Lower leg skin (tissue), 4 donors: ENCODE measurements around the gene DUOX1. TPM values are rescaled to one million over a fixed set of nuclear protein-coding genes. Genes with fewer than 3 reads are reported as not detected.

Experiments used
- DNase-seq, 2 donors: peaks; one replicate each; pipeline ENCODE4 v3.0.0-alpha.2; 2019; ENCODE audit warnings: low spot score in 2 of 2
- H3K4me3 ChIP-seq: fragments of 200-600 bp; sonication (generic); 2 replicates; pipeline ENCODE4 v1.5.1; 2017; ENCODE audit warnings: mild to moderate bottlenecking, low read depth; ENCODE audit not compliant: poor library complexity, severe bottlenecking
- POLR2A ChIP-seq, 2 donors: fragments of 450-650 bp; IDR thresholded peaks; one replicate each; pipeline ENCODE4 v1.6.1; 2016 to 2017; ENCODE audit warnings: antibody characterized with exemption in 2 of 2, mild to moderate bottlenecking in 1 of 2, moderate library complexity in 1 of 2
- WGBS, 2 donors: methylation state at CpG; one replicate each; pipeline ENCODE4 v1.1.5; 2018; 5-methylcytosine and 5-hydroxymethylcytosine counted together
- intact Hi-C: fragments of 100-400 bp; cut with DNase I; formaldehyde crosslinking; loops from one replicate; pipeline ENCODE4 v1.15.0; 2023; ENCODE audit warnings: low total_unique reads
- total RNA-seq, 4 donors: library from RNA; depleted of rRNA; stranded (reverse); fragments of >200 nt; gene quantifications; one replicate each; pipeline ENCODE4 v1.1.0, GENCODE V29; 2016
- TF ChIP-seq, protein P1 (sequence below), 3 donors: fragments of 450-650 bp; IDR thresholded peaks; one replicate each; pipeline ENCODE4 v1.5.1; 2016; ENCODE audit warnings: antibody characterized with exemption in 3 of 3, mild to moderate bottlenecking in 3 of 3, moderate library complexity in 2 of 3

DUOX1 gene
- total RNA-seq, 4 donors from 2014 or later = 90.1 to 162 (median 114) TPM

- 13 to 29% methylated on average over 1 of the region's 1 CpG for WGBS, 2 donors
- intact Hi-C loops = no loop called here
- no peak for TF ChIP-seq POLR2A (IDR thresholded peaks at IDR 0.05)
- TF ChIP-seq, protein P1, sequence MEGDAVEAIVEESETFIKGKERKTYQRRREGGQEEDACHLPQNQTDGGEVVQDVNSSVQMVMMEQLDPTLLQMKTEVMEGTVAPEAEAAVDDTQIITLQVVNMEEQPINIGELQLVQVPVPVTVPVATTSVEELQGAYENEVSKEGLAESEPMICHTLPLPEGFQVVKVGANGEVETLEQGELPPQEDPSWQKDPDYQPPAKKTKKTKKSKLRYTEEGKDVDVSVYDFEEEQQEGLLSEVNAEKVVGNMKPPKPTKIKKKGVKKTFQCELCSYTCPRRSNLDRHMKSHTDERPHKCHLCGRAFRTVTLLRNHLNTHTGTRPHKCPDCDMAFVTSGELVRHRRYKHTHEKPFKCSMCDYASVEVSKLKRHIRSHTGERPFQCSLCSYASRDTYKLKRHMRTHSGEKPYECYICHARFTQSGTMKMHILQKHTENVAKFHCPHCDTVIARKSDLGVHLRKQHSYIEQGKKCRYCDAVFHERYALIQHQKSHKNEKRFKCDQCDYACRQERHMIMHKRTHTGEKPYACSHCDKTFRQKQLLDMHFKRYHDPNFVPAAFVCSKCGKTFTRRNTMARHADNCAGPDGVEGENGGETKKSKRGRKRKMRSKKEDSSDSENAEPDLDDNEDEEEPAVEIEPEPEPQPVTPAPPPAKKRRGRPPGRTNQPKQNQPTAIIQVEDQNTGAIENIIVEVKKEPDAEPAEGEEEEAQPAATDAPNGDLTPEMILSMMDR (IDR thresholded peaks at IDR 0.05) = no peak
- H3K4me3 ChIP-seq = no peak overlapping the region
- no peak for DNase-seq
Observed at GRCh38 chr15:45157974-45158373, 28.2 kb downstream of the DUOX1 start.

GRCh38 chr15:45161666-45162065 is 31.9 kb downstream of the DUOX1 start:
- 87 to 92% methylated on average over 13 to 14 of the region's 14 CpGs for WGBS, 2 donors
- intact Hi-C loops = no loop called here
- no peak overlapping the region for H3K4me3 ChIP-seq
- TF ChIP-seq POLR2A (IDR thresholded peaks at IDR 0.05) = no peak
- TF ChIP-seq, protein P1 (IDR thresholded peaks at IDR 0.05) = no peak
- DNase-seq = no peak

DNA sequence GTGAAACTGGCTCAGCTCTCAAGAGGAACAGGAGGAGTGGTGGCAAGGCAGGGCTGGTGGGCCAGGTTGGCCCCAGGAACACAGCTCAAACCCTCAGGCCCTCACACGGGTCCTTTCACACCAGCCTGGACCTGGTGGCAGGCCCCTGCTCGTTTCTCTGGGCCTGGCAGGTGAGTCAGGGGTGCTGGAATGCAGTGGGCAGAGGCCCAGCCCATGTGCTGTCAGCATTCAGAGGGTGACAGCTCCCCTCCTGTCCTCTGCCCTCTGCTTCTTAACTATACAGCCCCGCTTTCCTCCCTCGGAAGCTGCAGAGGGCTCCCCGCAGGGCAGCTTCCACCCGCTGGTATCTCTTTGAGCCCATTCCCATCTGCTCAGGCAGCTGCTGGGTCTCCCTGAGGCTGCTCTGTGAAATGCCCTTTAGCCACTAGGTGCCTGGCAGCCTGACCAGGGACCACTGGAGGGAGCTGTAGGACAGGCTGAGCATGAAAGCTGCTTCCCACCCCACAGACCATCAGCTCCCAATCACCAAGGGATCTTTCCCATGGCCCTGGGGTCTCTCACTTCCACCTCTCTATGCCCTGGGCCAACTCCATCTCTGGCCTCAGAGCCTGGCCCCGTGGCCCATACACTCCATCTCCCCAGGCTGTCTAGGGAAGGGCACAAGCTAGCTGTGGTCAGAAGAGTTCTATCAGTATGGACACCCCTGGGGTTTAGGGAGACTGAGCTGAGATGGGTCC is 33.1 kb downstream of the DUOX1 start:
- WGBS, 2 donors = 13 to 14% methylated on average over 7 of the region's 7 CpGs
- peak; percentile 76 to 95 for DNase-seq
- intact Hi-C loops = no loop called here
- no peak overlapping the region for H3K4me3 ChIP-seq
- TF ChIP-seq POLR2A (IDR thresholded peaks at IDR 0.05) = no peak
- TF ChIP-seq, protein P1 (IDR thresholded peaks at IDR 0.05) = peak in 1 of 3 donors; percentile 24

GRCh38 chr15:45163508-45163856 is 33.7 kb downstream of the DUOX1 start:
- 85 to 89% methylated on average over 9 of the region's 9 CpGs for WGBS, 2 donors
- no peak overlapping the region for H3K4me3 ChIP-seq
- DNase-seq = no peak
- intact Hi-C loops = no loop called here
- TF ChIP-seq, protein P1 (IDR thresholded peaks at IDR 0.05) = no peak
- no peak for TF ChIP-seq POLR2A (IDR thresholded peaks at IDR 0.05)

GRCh38 chr15:45164914-45165313 is 35.1 kb downstream of the DUOX1 start:
- no peak overlapping the region for H3K4me3 ChIP-seq
- TF ChIP-seq, protein P1 (IDR thresholded peaks at IDR 0.05) = no peak
- no peak for TF ChIP-seq POLR2A (IDR thresholded peaks at IDR 0.05)
- DNase-seq = no peak
- intact Hi-C loops = no loop called here
- WGBS, 2 donors = 83 to 100% methylated on average over 1 of the region's 1 CpG

DNA sequence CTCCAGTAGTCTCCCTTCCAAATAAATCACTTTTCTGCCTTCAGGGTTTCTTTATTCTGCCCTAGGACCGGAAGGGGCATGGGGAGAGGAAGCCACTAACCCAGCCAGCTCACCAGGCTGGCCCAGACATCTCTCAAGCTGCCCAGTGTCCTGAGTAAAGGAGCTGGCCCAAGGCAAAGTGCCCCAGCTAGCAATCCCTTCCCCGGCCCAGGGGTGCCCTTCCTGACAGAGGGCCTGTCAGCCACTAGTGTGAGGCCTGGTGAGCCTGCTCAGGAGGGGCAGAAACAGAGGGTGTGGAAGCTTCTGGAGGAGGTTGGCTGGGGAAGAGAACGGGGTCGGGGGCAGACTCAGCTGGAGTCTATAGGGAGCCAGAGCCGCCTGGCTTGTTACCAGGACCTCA is 35.7 kb downstream of the DUOX1 start:
- intact Hi-C loops = no loop called here
- no peak for TF ChIP-seq POLR2A (IDR thresholded peaks at IDR 0.05)
- TF ChIP-seq, protein P1 (IDR thresholded peaks at IDR 0.05) = no peak
- H3K4me3 ChIP-seq = no peak overlapping the region
- no peak for DNase-seq
- 52 to 73% methylated on average over 5 of the region's 5 CpGs for WGBS, 2 donors
